HepG2 (cell line): ENCODE results near the gene CCDC183. TPM values are rescaled to one million over a fixed set of nuclear protein-coding genes. Genes with fewer than 3 reads are reported as not detected.
A peak's percentile ranks its signal among the peaks of the same experiment; 100 is the strongest.

Experiments
- ATRX ChIP-seq: sonication (generic); formaldehyde crosslinking; IDR thresholded peaks from 2 replicates; pipeline ENCODE4 v1.4.0; 2020; ENCODE audit warnings: missing genetic modification reagents, borderline replicate concordance
- CHCHD3 ChIP-seq: sonication (generic); formaldehyde crosslinking; IDR thresholded peaks from 2 replicates; pipeline ENCODE4 v1.8.0; 2022; ENCODE audit warnings: mild to moderate bottlenecking, missing genetic modification reagents, moderate library complexity
- CREM ChIP-seq, 2 experiments: sonication (generic) in 1 of 2; formaldehyde crosslinking in 1 of 2; IDR thresholded peaks; 2 replicates each; pipeline versions ENCODE4 v1.4.0 to v1.6.1; 2016 to 2020; ENCODE audit warnings: antibody characterized with exemption in 1 of 2, mild to moderate bottlenecking in 1 of 2, missing genetic modification reagents in 1 of 2
- ETV6 ChIP-seq: sonication (generic); formaldehyde crosslinking; conservative IDR thresholded peaks from 2 replicates; pipeline ENCODE4 v1.4.0; 2020; ENCODE audit warnings: missing genetic modification reagents
- GATAD2A ChIP-seq: IDR thresholded peaks from 2 replicates; pipeline ENCODE4 v1.6.1; 2016
- KDM4B ChIP-seq: sonication (generic); formaldehyde crosslinking; IDR thresholded peaks from 2 replicates; pipeline ENCODE4 v1.4.0; 2020; ENCODE audit warnings: missing genetic modification reagents
- KMT2B ChIP-seq: IDR thresholded peaks from 2 replicates; pipeline ENCODE4 v1.6.1; 2016; ENCODE audit warnings: missing genetic modification reagents, missing compliant biosample characterization
- MED13 ChIP-seq: sonication (generic); formaldehyde crosslinking; IDR thresholded peaks from 2 replicates; pipeline ENCODE4 v1.5.0; 2020; ENCODE audit warnings: missing genetic modification reagents
- NKX3-1 ChIP-seq: sonication (generic); formaldehyde crosslinking; IDR thresholded peaks from 2 replicates; pipeline ENCODE4 v1.5.0; 2020; ENCODE audit warnings: missing genetic modification reagents
- NR2F6 ChIP-seq, 2 experiments: IDR thresholded peaks; 2 replicates each; pipeline ENCODE4 v1.6.1; 2016; ENCODE audit warnings: antibody characterized with exemption in 1 of 2, mild to moderate bottlenecking in 1 of 2
- SCMH1 ChIP-seq: sonication (generic); formaldehyde crosslinking; IDR thresholded peaks from 2 replicates; pipeline ENCODE4 v1.9.0; 2021; ENCODE audit warnings: missing genetic modification reagents, mild to moderate bottlenecking, borderline replicate concordance
- SIX1 ChIP-seq: sonication (generic); formaldehyde crosslinking; IDR thresholded peaks from 2 replicates; pipeline ENCODE4 v1.4.0; 2020; ENCODE audit warnings: missing genetic modification reagents, borderline replicate concordance
- SP1 ChIP-seq, 2 experiments: fragments of 450-650 bp in 1 of 2; sonication (generic) in 1 of 2; formaldehyde crosslinking in 1 of 2; IDR thresholded peaks; 2 replicates each; pipeline versions ENCODE4 v1.4.0 to v1.6.1; 2016 to 2020; ENCODE audit warnings: missing genetic modification reagents in 1 of 2
- SP2 ChIP-seq: sonication (generic); formaldehyde crosslinking; IDR thresholded peaks from 2 replicates; pipeline ENCODE4 v1.5.1; 2020; ENCODE audit warnings: mild to moderate bottlenecking, missing genetic modification reagents
- TBX2 ChIP-seq: sonication (generic); formaldehyde crosslinking; IDR thresholded peaks from 2 replicates; pipeline ENCODE4 v1.5.0; 2020; ENCODE audit warnings: missing genetic modification reagents, mild to moderate bottlenecking, borderline replicate concordance
- ZBTB8A ChIP-seq: sonication (generic); formaldehyde crosslinking; IDR thresholded peaks from 2 replicates; pipeline ENCODE4 v1.4.0; 2020; ENCODE audit warnings: mild to moderate bottlenecking, low read depth, missing genetic modification reagents, borderline replicate concordance
- ZNF274 ChIP-seq: sonication (generic); formaldehyde crosslinking; IDR thresholded peaks from 2 replicates; pipeline ENCODE4 v1.5.1; 2020; ENCODE audit warnings: mild to moderate bottlenecking, missing genetic modification reagents
- ZNF3 ChIP-seq: IDR thresholded peaks from 2 replicates; pipeline ENCODE4 v1.7.0; 2017; ENCODE audit warnings: inconsistent platforms
- ZNF326 ChIP-seq: sonication (generic); formaldehyde crosslinking; IDR thresholded peaks from 2 replicates; pipeline ENCODE4 v1.4.0; 2020; ENCODE audit warnings: missing genetic modification reagents, borderline replicate concordance
- ZNF605 ChIP-seq: sonication (generic); formaldehyde crosslinking; IDR thresholded peaks from 2 replicates; pipeline ENCODE4 v1.8.0; 2022; ENCODE audit warnings: mild to moderate bottlenecking, missing genetic modification reagents
- ZNF768 ChIP-seq: sonication (generic); formaldehyde crosslinking; IDR thresholded peaks from 2 replicates; pipeline ENCODE4 v1.4.0; 2020; ENCODE audit warnings: missing genetic modification reagents
- ZNF776 ChIP-seq: sonication (generic); formaldehyde crosslinking; IDR thresholded peaks from 2 replicates; pipeline ENCODE4 v1.4.0; 2020; ENCODE audit warnings: mild to moderate bottlenecking, missing genetic modification reagents
- ZNF839 ChIP-seq: sonication (generic); formaldehyde crosslinking; IDR thresholded peaks from 2 replicates; pipeline ENCODE4 v1.4.0; 2020; ENCODE audit warnings: missing genetic modification reagents, mild to moderate bottlenecking, borderline replicate concordance
- ZNF850 ChIP-seq: sonication (generic); formaldehyde crosslinking; conservative IDR thresholded peaks from 2 replicates; pipeline ENCODE4 v1.9.0; 2021; ENCODE audit warnings: mild to moderate bottlenecking, missing genetic modification reagents
- polyA plus RNA-seq, 8 experiments: library from polyadenylated mRNA; depleted of rRNA in 3 of 8; stranded (reverse) in 7 of 8; unstranded in 1 of 8; fragments of >200 nt; fragmentation: Illumina TruSeq in 4 of 8; extraction: Trizol in 4 of 8; gene quantifications; 2 replicates each; pipeline versions ENCODE4 v1.2.1 to v1.2.3, GENCODE V29; 2011 to 2016; ENCODE audit warnings: low read depth in 4 of 8, missing spikeins in 1 of 8, mixed read lengths in 1 of 8; ENCODE audit not compliant: insufficient read depth in 1 of 8
- total RNA-seq, 5 experiments: library from RNA; depleted of rRNA; stranded (reverse); fragments of >200 nt; fragmentation: Illumina TruSeq; extraction: Trizol; gene quantifications; 2 replicates each; pipeline ENCODE4 v1.2.3, GENCODE V29; 2016; ENCODE audit warnings: low read depth in 1 of 5
- TF ChIP-seq, protein P1 (sequence below): sonication (generic); formaldehyde crosslinking; IDR thresholded peaks from 2 replicates; pipeline ENCODE4 v1.4.0; 2020; ENCODE audit warnings: missing genetic modification reagents
- TF ChIP-seq, protein P2 (sequence below): sonication (generic); formaldehyde crosslinking; IDR thresholded peaks from 2 replicates; pipeline ENCODE4 v1.4.0; 2020; ENCODE audit warnings: mild to moderate bottlenecking, missing genetic modification reagents

The CCDC183 gene
- total and polyA plus RNA-seq, 2 of the 13 experiments (the other 11 are each of a cell fraction or from before 2014, with no cell fraction given) = 5.0 to 66.4 TPM

GRCh38 chr9:136799079-136799853 is 3.1 kb downstream of the CCDC183 start (continued):
- TF ChIP-seq ZNF605 (CRISPR knock-in tag) (peak; percentile 37; the same call in 1 of the 2 replicates), ZNF850 (CRISPR knock-in tag) (no peak; the same call in 1 of the 2 replicates), MED13 (CRISPR knock-in tag) (peak; percentile 52; the same call in 1 of the 2 replicates), ZNF776 (CRISPR knock-in tag) (peak; percentile 60; the same call in 1 of the 2 replicates), GATAD2A (CRISPR knock-in tag) (peak; percentile 85), NKX3-1 (peak; percentile 87), ZNF326 (0 out of 2 replicates have a peak, but pooled peaks have one; percentile 41), KDM4B (CRISPR knock-in tag) (0 out of 2 replicates have a peak, but pooled peaks have one; percentile 67), ETV6 (CRISPR knock-in tag) (no peak), SIX1 (CRISPR knock-in tag) (peak; percentile 32; the same call in 1 of the 2 replicates), KMT2B (peak; percentile 36; the same call in 1 of the 2 replicates), ZNF3 (CRISPR knock-in tag) (no peak), SP2 (CRISPR knock-in tag) (no peak; the same call in 1 of the 2 replicates), NR2F6 (IDR thresholded peaks at IDR 0.05) (no peak; the same call in 1 of the 2 replicates), NR2F6 (CRISPR knock-in tag; IDR thresholded peaks at IDR 0.05) (peak; percentile 69), CHCHD3 (CRISPR knock-in tag) (no peak), ATRX (CRISPR knock-in tag) (no peak), CREM (IDR thresholded peaks at IDR 0.05) (peak; percentile 38; the same call in 1 of the 2 replicates), CREM (CRISPR knock-in tag; IDR thresholded peaks at IDR 0.05) (no peak), ZNF768 (CRISPR knock-in tag) (peak; percentile 22; the same call in 1 of the 2 replicates), ZNF839 (no peak), SP1 (IDR thresholded peaks at IDR 0.05) (no peak), SP1 (CRISPR knock-in tag; IDR thresholded peaks at IDR 0.05) (0 out of 2 replicates have a peak, but pooled peaks have one; percentile 62), SCMH1 (CRISPR knock-in tag) (no peak), TBX2 (CRISPR knock-in tag) (peak; percentile 31; the same call in 1 of the 2 replicates), ZNF274 (peak; percentile 90), ZBTB8A (CRISPR knock-in tag) (no peak)
- TF ChIP-seq, protein P1, sequence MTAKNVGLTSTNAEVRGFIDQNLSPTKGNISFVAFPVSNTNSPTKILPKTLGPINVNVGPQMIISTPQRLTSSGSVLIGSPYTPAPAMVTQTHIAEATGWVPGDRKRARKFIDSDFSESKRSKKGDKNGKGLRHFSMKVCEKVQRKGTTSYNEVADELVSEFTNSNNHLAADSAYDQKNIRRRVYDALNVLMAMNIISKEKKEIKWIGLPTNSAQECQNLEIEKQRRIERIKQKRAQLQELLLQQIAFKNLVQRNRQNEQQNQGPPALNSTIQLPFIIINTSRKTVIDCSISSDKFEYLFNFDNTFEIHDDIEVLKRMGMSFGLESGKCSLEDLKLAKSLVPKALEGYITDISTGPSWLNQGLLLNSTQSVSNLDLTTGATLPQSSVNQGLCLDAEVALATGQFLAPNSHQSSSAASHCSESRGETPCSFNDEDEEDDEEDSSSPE (CRISPR knock-in tag) = peak; percentile 63
- TF ChIP-seq, protein P2, sequence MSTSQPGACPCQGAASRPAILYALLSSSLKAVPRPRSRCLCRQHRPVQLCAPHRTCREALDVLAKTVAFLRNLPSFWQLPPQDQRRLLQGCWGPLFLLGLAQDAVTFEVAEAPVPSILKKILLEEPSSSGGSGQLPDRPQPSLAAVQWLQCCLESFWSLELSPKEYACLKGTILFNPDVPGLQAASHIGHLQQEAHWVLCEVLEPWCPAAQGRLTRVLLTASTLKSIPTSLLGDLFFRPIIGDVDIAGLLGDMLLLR = no peak; the same call in 1 of the 2 replicates
